Transverse colon (tissue), 4 donors: ENCODE data around the gene DTD1.

ENCODE experiments used
- CTCF ChIP-seq, 5 experiments: fragments of 200-600 bp in 3 of 5; fragments of 450-650 bp in 2 of 5; sonication (generic) in 3 of 5; IDR thresholded peaks; 1 replicate in 2 of 5; 2 replicates in 3 of 5; pipeline ENCODE4 v1.5.1; 2016 to 2017; ENCODE audit warnings: antibody characterized with exemption in 5 of 5, inconsistent platforms in 3 of 5, mild to moderate bottlenecking in 2 of 5, moderate library complexity in 1 of 5
- EP300 ChIP-seq: sonication (generic); formaldehyde crosslinking; IDR thresholded peaks from one replicate; pipeline ENCODE4 v1.6.1; 2017; ENCODE audit warnings: antibody characterized with exemption, low read depth
- POLR2A ChIP-seq: fragments of 450-650 bp; IDR thresholded peaks from one replicate; pipeline ENCODE4 v1.6.1; 2016; ENCODE audit warnings: antibody characterized with exemption, mild to moderate bottlenecking, moderate library complexity
- POLR2AphosphoS5 ChIP-seq, 3 donors: sonication (generic); formaldehyde crosslinking; IDR thresholded peaks; one replicate each; pipeline ENCODE4 v1.6.1; 2016; ENCODE audit warnings: antibody characterized with exemption in 3 of 3

DNA sequence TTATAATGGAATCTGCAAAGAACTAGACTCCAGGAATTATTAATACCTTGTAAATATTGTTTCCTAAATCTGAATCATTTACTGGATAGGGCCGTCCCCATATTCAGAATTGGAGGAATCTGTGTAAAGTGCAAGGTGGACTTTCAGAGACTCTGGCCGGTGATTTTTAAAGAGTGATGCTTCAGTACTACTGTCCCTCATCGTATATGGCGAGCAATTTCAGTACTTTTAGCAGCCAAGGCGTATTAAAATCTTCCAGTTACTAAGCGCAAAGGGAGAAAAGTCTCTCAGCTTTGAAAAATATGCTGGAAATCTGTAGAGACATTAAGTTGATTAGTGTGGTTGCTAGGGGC, 20.1 kb upstream of the DTD1 start:
- TF ChIP-seq EP300 (no peak), CTCF (IDR thresholded peaks at IDR 0.05) (no peak), POLR2A (no peak), POLR2AphosphoS5 (IDR thresholded peaks at IDR 0.05) (no peak)
